ENCODE results near the gene FOXJ1. TPM values are rescaled to one million over a fixed set of nuclear protein-coding genes. Genes with fewer than 3 reads are reported as not detected.

FOXJ1 gene
- total RNA-seq, 3 donors from 2014 or later (not counting 1 experiment from before 2014, with no cell fraction given), result 0.21 to 0.93 (median 0.36) TPM

DNA sequence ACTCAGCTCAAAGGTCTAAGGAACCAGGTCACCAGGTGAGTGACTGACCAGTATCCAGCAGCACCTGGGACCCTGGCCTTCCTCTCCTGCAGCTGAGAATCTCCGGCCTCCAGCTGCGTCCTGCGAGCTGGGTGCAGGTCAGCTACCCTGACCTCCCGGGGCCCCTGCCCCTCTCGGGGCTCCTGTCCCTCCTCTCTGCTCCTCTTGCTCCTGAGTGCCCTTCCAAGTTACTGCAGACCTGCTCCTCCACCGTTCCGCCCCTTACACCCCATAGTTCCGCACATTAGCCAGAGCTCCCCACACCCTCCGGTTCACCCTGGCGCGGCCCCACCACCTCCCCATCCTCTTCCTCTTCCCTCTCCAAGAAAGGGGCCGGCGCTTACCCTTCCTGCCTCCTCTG lies 10.6 kb downstream of the FOXJ1 start:
- peaks cover 0 to 21% of the 10 kb centered on the region in 2 donors for H3K4me1 Mint-ChIP-seq
- Histone ChIP-seq H3K9me3 (ENCODE audit: control insufficient read depth, insufficient read depth, low read length) (no peaks in the 10 kb centered on the region), H3K27ac (ENCODE audit: low read length) (no peak overlapping the region), H3K36me3 (ENCODE audit: control insufficient read depth, insufficient read depth, low read length) (no peaks in the 10 kb centered on the region), H3K27me3 (ENCODE audit: control insufficient read depth, insufficient read depth, low read length) (no peaks in the 10 kb centered on the region), H3K4me1 (ENCODE audit: control insufficient read depth, insufficient read depth, low read length) (no peaks in the 10 kb centered on the region), H3K4me3 (ENCODE audit: low read length) (no peak overlapping the region)
- H3K9me3 Mint-ChIP-seq, result no peaks in the 10 kb centered on the region
- WGBS (ENCODE audit: insufficient coverage), result 47% methylated on average over 13 of the region's 13 CpGs
- TF ChIP-seq, protein P1, sequence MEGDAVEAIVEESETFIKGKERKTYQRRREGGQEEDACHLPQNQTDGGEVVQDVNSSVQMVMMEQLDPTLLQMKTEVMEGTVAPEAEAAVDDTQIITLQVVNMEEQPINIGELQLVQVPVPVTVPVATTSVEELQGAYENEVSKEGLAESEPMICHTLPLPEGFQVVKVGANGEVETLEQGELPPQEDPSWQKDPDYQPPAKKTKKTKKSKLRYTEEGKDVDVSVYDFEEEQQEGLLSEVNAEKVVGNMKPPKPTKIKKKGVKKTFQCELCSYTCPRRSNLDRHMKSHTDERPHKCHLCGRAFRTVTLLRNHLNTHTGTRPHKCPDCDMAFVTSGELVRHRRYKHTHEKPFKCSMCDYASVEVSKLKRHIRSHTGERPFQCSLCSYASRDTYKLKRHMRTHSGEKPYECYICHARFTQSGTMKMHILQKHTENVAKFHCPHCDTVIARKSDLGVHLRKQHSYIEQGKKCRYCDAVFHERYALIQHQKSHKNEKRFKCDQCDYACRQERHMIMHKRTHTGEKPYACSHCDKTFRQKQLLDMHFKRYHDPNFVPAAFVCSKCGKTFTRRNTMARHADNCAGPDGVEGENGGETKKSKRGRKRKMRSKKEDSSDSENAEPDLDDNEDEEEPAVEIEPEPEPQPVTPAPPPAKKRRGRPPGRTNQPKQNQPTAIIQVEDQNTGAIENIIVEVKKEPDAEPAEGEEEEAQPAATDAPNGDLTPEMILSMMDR (IDR thresholded peaks at IDR 0.05), result no peak
- no peak for ATAC-seq
- H3K27me3 Mint-ChIP-seq (ENCODE audit: low read depth in 2 of 2), result peaks cover 0 to 3% of the 10 kb centered on the region in 2 donors
- no peak overlapping the region for H3K4me3 Mint-ChIP-seq
- intact Hi-C loops (cut with micrococcal nuclease), result no loop called here
- H3K36me3 Mint-ChIP-seq, result no peaks in the 10 kb centered on the region
- no peak for DNase-seq
- H3K27ac Mint-ChIP-seq, result no peak overlapping the region

- no peaks in the 10 kb centered on the region for H3K27me3 ChIP-seq (ENCODE audit: control insufficient read depth, insufficient read depth, low read length)
- H3K4me1 ChIP-seq (ENCODE audit: control insufficient read depth, insufficient read depth, low read length), result peaks cover 12% of the 10 kb centered on the region
- Mint-ChIP-seq H3K4me3 (no peak overlapping the region), H3K36me3 (no peaks in the 10 kb centered on the region), H3K27me3 (ENCODE audit: low read depth in 2 of 2) (no peaks in the 10 kb centered on the region), H3K4me1 (peaks cover 0 to 22% of the 10 kb centered on the region in 2 donors), H3K9me3 (no peaks in the 10 kb centered on the region), H3K27ac (no peak overlapping the region)
- TF ChIP-seq, protein P1 (IDR thresholded peaks at IDR 0.05), result no peak
- 89% methylated on average over 1 of the region's 1 CpG for WGBS (ENCODE audit: insufficient coverage)
- ATAC-seq, result no peak
- no peaks in the 10 kb centered on the region for H3K36me3 ChIP-seq (ENCODE audit: control insufficient read depth, insufficient read depth, low read length)
- no peak overlapping the region for H3K27ac ChIP-seq (ENCODE audit: low read length)
- DNase-seq, result no peak
- no peak overlapping the region for H3K4me3 ChIP-seq (ENCODE audit: low read length)
- no peaks in the 10 kb centered on the region for H3K9me3 ChIP-seq (ENCODE audit: control insufficient read depth, insufficient read depth, low read length)
- intact Hi-C loops (cut with micrococcal nuclease), result no loop called here
These were observed 15.1 kb downstream of the FOXJ1 start for GRCh38 chr17:76125922-76126321.

DNA sequence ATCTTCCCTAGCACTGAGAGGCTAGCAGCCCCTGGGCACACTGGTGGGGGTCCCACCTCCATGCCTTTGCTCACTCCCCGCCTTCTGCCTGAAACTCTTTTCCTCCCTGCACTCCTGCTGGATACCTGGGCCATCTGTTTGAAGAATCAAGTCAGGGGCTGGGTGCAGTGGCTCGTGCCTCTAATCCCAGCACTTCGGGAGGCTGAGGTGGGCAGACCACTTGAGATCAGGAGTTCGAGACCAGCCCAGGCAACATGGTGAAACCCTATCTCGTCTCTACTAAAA lies 15.7 kb downstream of the FOXJ1 start:
- H3K4me3 Mint-ChIP-seq, result no peak overlapping the region
- no peaks in the 10 kb centered on the region for H3K36me3 ChIP-seq (ENCODE audit: control insufficient read depth, insufficient read depth, low read length)
- H3K4me1 ChIP-seq (ENCODE audit: control insufficient read depth, insufficient read depth, low read length), result peaks cover 14% of the 10 kb centered on the region
- no peaks in the 10 kb centered on the region for H3K9me3 Mint-ChIP-seq
- no peaks in the 10 kb centered on the region for H3K27me3 Mint-ChIP-seq (ENCODE audit: low read depth in 2 of 2)
- peaks cover 0 to 19% of the 10 kb centered on the region in 2 donors for H3K4me1 Mint-ChIP-seq
- H3K27ac Mint-ChIP-seq, result no peak overlapping the region
- no peaks in the 10 kb centered on the region for H3K9me3 ChIP-seq (ENCODE audit: control insufficient read depth, insufficient read depth, low read length)
- 91% methylated on average over 5 of the region's 5 CpGs for WGBS (ENCODE audit: insufficient coverage)
- no peak overlapping the region for H3K27ac ChIP-seq (ENCODE audit: low read length)
- intact Hi-C loops (cut with micrococcal nuclease), result no loop called here
- ATAC-seq, result no peak
- no peaks in the 10 kb centered on the region for H3K36me3 Mint-ChIP-seq
- TF ChIP-seq, protein P1 (IDR thresholded peaks at IDR 0.05), result no peak
- DNase-seq, result no peak
- H3K27me3 ChIP-seq (ENCODE audit: control insufficient read depth, insufficient read depth, low read length), result no peaks in the 10 kb centered on the region
- H3K4me3 ChIP-seq (ENCODE audit: low read length), result no peak overlapping the region

DNA sequence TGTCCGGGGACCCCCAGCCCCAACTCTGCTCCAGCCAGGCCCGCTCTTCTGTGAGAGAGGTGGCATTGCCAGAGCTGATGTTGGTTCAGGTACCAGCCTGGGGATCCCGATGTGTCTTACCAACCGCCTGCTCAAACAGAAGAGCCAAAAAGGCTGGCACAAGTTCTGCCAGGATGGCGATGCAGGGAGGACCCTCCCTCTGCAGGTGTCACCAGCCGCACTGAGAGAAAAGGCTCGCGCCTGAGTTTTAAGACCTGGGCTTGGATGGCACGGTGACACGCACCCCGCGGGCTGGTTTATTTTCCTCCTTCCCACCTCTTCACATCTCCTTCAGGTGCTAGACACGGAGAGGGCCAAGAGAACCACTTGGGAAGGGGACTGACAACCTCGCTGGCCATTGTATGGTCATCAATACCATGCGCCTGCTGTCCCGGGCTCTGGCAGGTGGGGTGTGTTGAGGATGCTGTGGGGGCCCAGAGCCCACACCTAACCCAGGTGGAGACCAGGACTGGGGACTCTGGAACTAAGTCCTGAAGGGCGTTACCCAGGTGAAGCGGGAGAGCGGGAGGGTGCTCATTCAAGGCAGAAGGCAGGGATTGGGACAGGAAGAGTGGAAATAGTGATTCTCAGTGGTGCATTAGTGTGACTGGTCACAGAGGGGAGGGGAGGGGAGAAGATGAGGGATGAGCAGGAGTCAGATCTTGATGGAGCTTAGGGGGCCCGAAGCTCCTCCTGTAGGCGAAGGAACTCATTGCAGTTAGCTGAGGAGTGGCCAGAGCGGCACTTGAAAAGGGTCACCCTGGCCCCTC lies 16.3 kb downstream of the FOXJ1 start:
- DNase-seq (no peak), ATAC-seq (no peak)
- TF ChIP-seq, protein P1 (IDR thresholded peaks at IDR 0.05), result no peak
- no peak overlapping the region for H3K4me3 Mint-ChIP-seq
- Histone ChIP-seq H3K9me3 (ENCODE audit: control insufficient read depth, insufficient read depth, low read length) (no peaks in the 10 kb centered on the region), H3K36me3 (ENCODE audit: control insufficient read depth, insufficient read depth, low read length) (no peaks in the 10 kb centered on the region), H3K27ac (ENCODE audit: low read length) (no peak overlapping the region), H3K4me1 (ENCODE audit: control insufficient read depth, insufficient read depth, low read length) (peaks cover 14% of the 10 kb centered on the region), H3K4me3 (ENCODE audit: low read length) (no peak overlapping the region), H3K27me3 (ENCODE audit: control insufficient read depth, insufficient read depth, low read length) (no peaks in the 10 kb centered on the region)
- no peak overlapping the region for H3K27ac Mint-ChIP-seq
- no peaks in the 10 kb centered on the region for H3K9me3 Mint-ChIP-seq
- WGBS (ENCODE audit: insufficient coverage), result 94% methylated on average over 21 of the region's 22 CpGs
- H3K4me1 Mint-ChIP-seq, result peaks cover 0 to 19% of the 10 kb centered on the region in 2 donors
- intact Hi-C loops (cut with micrococcal nuclease), result no loop called here
- H3K36me3 Mint-ChIP-seq, result no peaks in the 10 kb centered on the region
- no peaks in the 10 kb centered on the region for H3K27me3 Mint-ChIP-seq (ENCODE audit: low read depth in 2 of 2)

Data from natural killer cell (primary cell).